Measurements from ENCODE around the gene RANGAP1.
"Not testable (repeated sequence)": the region's sequence is repeated elsewhere in the genome, so short reads cannot be mapped to it uniquely, and the experiment has no call there.

The RANGAP1 gene

GRCh38 chr22:41302021-41302767 is 16.2 kb upstream of the RANGAP1 start:
- POLR2A ChIA-PET: interaction anchor here (1.1 to 1.2 kb wide), 2 partner anchors 14 to 16 kb away, joined by 4 to 5 read pairs; partner anchors contain the start of gene RANGAP1
- CTCF ChIA-PET: interaction anchor here (0.7 to 1.8 kb wide), 7 partner anchors 9 to 79 kb away, joined by 3 to 6 read pairs (median 4); partner anchors contain the start of genes RANGAP1 and TEF
- TF ChIP-seq, protein P1, sequence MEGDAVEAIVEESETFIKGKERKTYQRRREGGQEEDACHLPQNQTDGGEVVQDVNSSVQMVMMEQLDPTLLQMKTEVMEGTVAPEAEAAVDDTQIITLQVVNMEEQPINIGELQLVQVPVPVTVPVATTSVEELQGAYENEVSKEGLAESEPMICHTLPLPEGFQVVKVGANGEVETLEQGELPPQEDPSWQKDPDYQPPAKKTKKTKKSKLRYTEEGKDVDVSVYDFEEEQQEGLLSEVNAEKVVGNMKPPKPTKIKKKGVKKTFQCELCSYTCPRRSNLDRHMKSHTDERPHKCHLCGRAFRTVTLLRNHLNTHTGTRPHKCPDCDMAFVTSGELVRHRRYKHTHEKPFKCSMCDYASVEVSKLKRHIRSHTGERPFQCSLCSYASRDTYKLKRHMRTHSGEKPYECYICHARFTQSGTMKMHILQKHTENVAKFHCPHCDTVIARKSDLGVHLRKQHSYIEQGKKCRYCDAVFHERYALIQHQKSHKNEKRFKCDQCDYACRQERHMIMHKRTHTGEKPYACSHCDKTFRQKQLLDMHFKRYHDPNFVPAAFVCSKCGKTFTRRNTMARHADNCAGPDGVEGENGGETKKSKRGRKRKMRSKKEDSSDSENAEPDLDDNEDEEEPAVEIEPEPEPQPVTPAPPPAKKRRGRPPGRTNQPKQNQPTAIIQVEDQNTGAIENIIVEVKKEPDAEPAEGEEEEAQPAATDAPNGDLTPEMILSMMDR (IDR thresholded peaks at IDR 0.05; ENCODE audit: insufficient read depth, low read length, missing control alignments): no peak
- no peak for DNase-seq (ENCODE audit: low read depth, low spot score)
- H3K4me3 ChIP-seq (ENCODE audit: low read depth, low read length): peak overlapping the region; percentile 73

- peak within 1 kb of the TSS; percentile 73 for H3K4me3 ChIP-seq (ENCODE audit: low read depth, low read length)
- DNase-seq (ENCODE audit: low read depth, low spot score): no peak
- CTCF ChIA-PET: interaction anchor here (0.7 to 1.8 kb wide), 5 partner anchors 9 to 37 kb away, joined by 3 to 6 read pairs (median 5); no protein-coding TSS in a partner anchor
- POLR2A ChIA-PET: interaction anchor here (0.7 to 1.2 kb wide), 4 partner anchors 10 to 146 kb away, joined by 3 to 7 read pairs (median 4); partner anchors contain the start of gene RANGAP1
- TF ChIP-seq, protein P1 (IDR thresholded peaks at IDR 0.05; ENCODE audit: insufficient read depth, low read length, missing control alignments): peak; percentile 75
Measured at GRCh38 chr22:41301085-41302020, 15.4 kb upstream of the RANGAP1 start, which contains the start of gene ZC3H7B. TSS of gene ZC3H7B (plus strand) at chr22:41301525. CDS start at chr22:41320661, 19,136 bp downstream.

- ChIA-PET CTCF (interaction anchor here (1.0 to 1.8 kb wide), 3 partner anchors 8 to 17 kb away, joined by 4 to 6 read pairs (median 5); no protein-coding TSS in a partner anchor), POLR2A (interaction anchor here (0.7 to 1.2 kb wide), 4 partner anchors 10 to 146 kb away, joined by 3 to 7 read pairs (median 4); partner anchors contain the start of gene RANGAP1)
- H3K4me3 ChIP-seq (ENCODE audit: low read depth, low read length): peak overlapping the region; percentile 73
- TF ChIP-seq, protein P1 (IDR thresholded peaks at IDR 0.05; ENCODE audit: insufficient read depth, low read length, missing control alignments): no peak
- no peak for DNase-seq (ENCODE audit: low read depth, low spot score)
Measured at GRCh38 chr22:41300661-41301060, 14.7 kb upstream of the RANGAP1 start.

GRCh38 chr22:41296826-41297667 is 11.1 kb upstream of the RANGAP1 start:
- DNase-seq (ENCODE audit: low read depth, low spot score): no peak
- POLR2A ChIA-PET: interaction anchor here (0.6 kb wide), 1 partner anchor 70 kb away, joined by 5 read pairs; no protein-coding TSS in a partner anchor
- no peak overlapping the region for H3K4me3 ChIP-seq (ENCODE audit: low read depth, low read length)
- TF ChIP-seq, protein P1 (IDR thresholded peaks at IDR 0.05; ENCODE audit: insufficient read depth, low read length, missing control alignments): no peak
- CTCF ChIA-PET: interaction anchor here (0.6 kb wide), 1 partner anchor 98 kb away, joined by 3 read pairs; no protein-coding TSS in a partner anchor

- POLR2A ChIA-PET, CTCF ChIA-PET: not testable (repeated sequence)
Measured at GRCh38 chr22:41294816-41295215, 8.8 kb upstream of the RANGAP1 start.

More at GRCh38 chr22:41294816-41295215, 8.8 kb upstream of the RANGAP1 start:
- not testable (repeated sequence) for DNase-seq (ENCODE audit: low read depth, low spot score); H3K4me3 ChIP-seq (ENCODE audit: low read depth, low read length)
